Activated T-helper 17 cell treated with anti-CD3 and anti-CD28 coated beads, Interleukin-2, amount 50 U/mL, for 72 hours (primary cell): ENCODE data around the gene PLA1A. TPM values are rescaled to one million over a fixed set of nuclear protein-coding genes. Genes with fewer than 3 reads are reported as not detected.

Experiments used
- ATAC-seq: fragments of 150-1000 bp; cut with Tn5 transposase; replicated peaks from 2 replicates; pipeline ENCODE4 v1.10.0; 2021; ENCODE audit warnings: mild to moderate bottlenecking, moderate library complexity
- H3K27ac Mint-ChIP-seq: one replicate; pipeline ENCODE4 v1.8.0; 2022; ENCODE audit warnings: mixed read lengths
- H3K27me3 Mint-ChIP-seq: one replicate; pipeline ENCODE4 v1.8.0; 2022; ENCODE audit warnings: mixed read lengths
- H3K36me3 Mint-ChIP-seq: one replicate; pipeline ENCODE4 v1.8.0; 2022; ENCODE audit warnings: low read depth, mild to moderate bottlenecking, mixed read lengths
- H3K4me1 Mint-ChIP-seq: one replicate; pipeline ENCODE4 v1.8.0; 2022; ENCODE audit warnings: mixed read lengths
- H3K4me3 Mint-ChIP-seq: one replicate; pipeline ENCODE4 v1.8.0; 2022; ENCODE audit warnings: mild to moderate bottlenecking, mixed read lengths
- H3K9me3 Mint-ChIP-seq: one replicate; pipeline ENCODE4 v1.8.0; 2022; ENCODE audit warnings: mixed read lengths
- total RNA-seq, 2 donors: library from RNA; stranded (reverse); gene quantifications; one replicate each; pipeline ENCODE4 v1.2.3, GENCODE V29; 2022

Gene PLA1A
- total RNA-seq, 2 donors from 2014 or later, result 0.34 to 0.39 TPM

GRCh38 chr3:119609301-119609700 is 11.6 kb downstream of the PLA1A start:
- H3K27ac Mint-ChIP-seq, result no peak overlapping the region
- H3K4me1 Mint-ChIP-seq, result peaks cover 1% of the 10 kb centered on the region
- H3K36me3 Mint-ChIP-seq, result no peaks in the 10 kb centered on the region
- no peak for ATAC-seq
- H3K4me3 Mint-ChIP-seq, result no peak overlapping the region
- H3K9me3 Mint-ChIP-seq, result no peaks in the 10 kb centered on the region
- H3K27me3 Mint-ChIP-seq, result peaks cover 5% of the 10 kb centered on the region

DNA sequence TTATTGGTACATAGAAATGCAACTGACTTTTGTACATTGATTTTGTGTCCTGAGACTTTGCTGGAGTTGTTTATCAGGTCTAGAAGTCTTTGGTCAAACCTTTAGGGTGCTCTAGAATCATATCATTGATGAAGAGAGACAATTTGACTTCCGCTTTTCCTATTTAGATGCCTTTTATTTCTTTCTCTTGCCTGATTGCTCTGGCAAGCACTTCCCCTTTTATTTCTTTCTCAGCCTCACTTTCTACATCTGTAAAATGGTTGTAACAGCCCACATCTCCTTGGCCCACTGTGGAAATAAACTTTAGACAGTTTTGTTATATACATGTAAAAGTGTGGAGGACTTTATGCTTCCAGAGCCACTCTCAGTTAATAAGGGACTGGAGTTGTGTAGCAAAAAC is 14.0 kb downstream of the PLA1A start:
- Mint-ChIP-seq H3K4me3 (no peak overlapping the region), H3K27ac (no peak overlapping the region), H3K27me3 (peaks cover 5% of the 10 kb centered on the region), H3K4me1 (no peaks in the 10 kb centered on the region), H3K36me3 (no peaks in the 10 kb centered on the region), H3K9me3 (no peaks in the 10 kb centered on the region)
- ATAC-seq, result no peak

DNA sequence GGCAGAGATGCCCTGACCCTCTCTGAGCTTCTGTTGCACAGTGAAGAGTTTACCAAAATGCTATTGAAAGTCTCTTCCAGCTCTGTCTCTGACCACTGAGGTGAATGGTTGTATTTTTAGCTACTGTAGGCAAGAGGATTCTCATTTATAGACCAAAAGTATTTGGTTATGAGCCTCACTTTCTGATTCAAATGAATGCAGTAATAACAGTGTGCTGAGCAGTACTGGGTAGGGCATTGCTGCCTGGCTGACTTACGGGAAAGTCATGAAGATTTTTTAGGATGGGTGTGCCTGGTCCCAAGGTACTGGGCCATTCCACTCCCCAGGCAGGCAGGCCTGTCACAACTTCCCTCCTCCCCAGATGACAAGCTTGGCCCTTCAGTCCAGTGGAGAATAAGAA is 15.5 kb downstream of the PLA1A start:
- H3K27me3 Mint-ChIP-seq, result peaks cover 5% of the 10 kb centered on the region
- no peaks in the 10 kb centered on the region for H3K36me3 Mint-ChIP-seq
- no peak for ATAC-seq
- H3K4me3 Mint-ChIP-seq, result no peak overlapping the region
- H3K27ac Mint-ChIP-seq, result no peak overlapping the region
- no peaks in the 10 kb centered on the region for H3K9me3 Mint-ChIP-seq
- H3K4me1 Mint-ChIP-seq, result no peaks in the 10 kb centered on the region

DNA sequence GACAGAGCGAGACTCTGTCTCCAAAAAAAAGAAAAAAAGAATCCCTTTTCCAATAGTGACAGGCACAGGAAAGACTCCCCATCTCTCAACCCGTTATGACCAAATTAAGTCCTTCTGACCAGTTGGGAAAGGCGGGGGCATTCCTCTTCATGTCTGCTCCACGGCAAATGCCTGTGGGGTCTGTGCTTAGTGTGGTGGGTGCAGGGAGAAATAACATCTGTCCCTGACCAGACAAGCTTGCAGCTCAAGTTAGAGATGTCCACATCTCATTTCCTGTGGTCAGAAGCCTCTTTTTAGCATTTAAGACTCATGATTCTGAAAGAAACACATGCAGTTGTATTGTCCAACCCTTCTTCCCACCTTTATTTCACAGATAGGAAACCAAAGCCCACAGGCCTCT is 16.2 kb downstream of the PLA1A start:
- ATAC-seq, result no peak
- Mint-ChIP-seq H3K27ac (no peak overlapping the region), H3K4me3 (no peak overlapping the region), H3K36me3 (no peaks in the 10 kb centered on the region), H3K9me3 (no peaks in the 10 kb centered on the region), H3K27me3 (peaks cover 5% of the 10 kb centered on the region), H3K4me1 (no peaks in the 10 kb centered on the region)

DNA sequence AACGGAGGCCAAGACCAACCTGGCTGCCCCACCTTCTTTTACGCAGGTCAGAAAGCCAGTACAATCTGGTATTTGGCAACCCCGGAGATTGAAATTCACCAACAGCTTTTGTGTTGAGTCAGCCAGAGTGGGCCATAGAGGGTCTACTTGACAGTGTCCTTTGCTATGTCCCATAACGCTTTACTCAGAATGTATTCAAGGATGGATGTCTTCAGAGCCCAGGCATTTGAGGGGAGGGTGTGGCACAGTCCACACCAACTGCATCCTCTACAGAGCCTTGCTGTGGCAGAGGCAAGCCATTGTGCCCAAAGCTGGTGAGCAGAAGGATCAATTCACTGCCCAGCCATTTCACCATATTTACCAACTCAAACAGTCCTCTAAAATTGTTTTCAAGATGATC is 18.4 kb downstream of the PLA1A start:
- no peaks in the 10 kb centered on the region for H3K9me3 Mint-ChIP-seq
- no peaks in the 10 kb centered on the region for H3K36me3 Mint-ChIP-seq
- no peaks in the 10 kb centered on the region for H3K4me1 Mint-ChIP-seq
- no peak overlapping the region for H3K4me3 Mint-ChIP-seq
- no peak overlapping the region for H3K27ac Mint-ChIP-seq
- peaks cover 5% of the 10 kb centered on the region for H3K27me3 Mint-ChIP-seq
- no peak for ATAC-seq

DNA sequence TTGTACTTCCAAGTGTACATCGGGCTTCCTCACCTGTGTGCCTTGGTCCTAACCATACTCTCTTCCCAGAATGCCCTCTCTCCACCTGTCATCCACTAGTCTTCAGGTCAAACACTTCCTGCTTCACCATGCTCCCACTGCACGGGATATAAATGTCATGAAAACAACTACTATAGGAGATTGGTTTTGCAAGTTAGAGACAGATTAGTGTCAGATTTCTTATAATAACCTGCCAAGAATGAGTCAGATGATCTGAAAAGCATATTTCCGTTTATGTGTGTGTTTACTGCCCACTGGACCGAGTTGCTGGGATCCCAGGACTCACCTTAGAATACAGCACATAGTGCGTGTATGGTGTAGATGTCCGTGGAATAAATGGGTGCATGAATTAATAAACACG is 21.4 kb downstream of the PLA1A start:
- Mint-ChIP-seq H3K27me3 (no peaks in the 10 kb centered on the region), H3K9me3 (no peaks in the 10 kb centered on the region), H3K4me3 (no peak overlapping the region), H3K4me1 (no peaks in the 10 kb centered on the region), H3K36me3 (no peaks in the 10 kb centered on the region), H3K27ac (no peak overlapping the region)
- ATAC-seq, result no peak

DNA sequence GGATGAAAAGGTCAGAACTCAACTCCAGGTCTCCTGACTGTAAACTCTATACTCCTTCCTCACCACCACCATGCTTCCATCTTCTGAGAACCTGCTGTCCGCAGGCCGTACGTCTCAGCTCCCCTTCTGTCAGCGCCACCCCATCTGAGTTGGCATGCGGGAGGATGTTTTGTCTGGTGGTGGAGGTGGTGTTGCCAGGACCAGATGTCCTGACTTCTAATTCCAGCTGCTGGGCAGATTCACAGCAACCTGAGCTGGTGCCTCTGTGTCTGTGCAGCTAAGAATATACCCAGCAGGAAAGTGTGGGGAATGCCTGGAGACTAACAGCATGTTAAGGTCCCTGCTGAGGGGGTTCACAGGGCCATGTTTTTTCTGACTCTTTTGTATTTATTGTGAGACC is 23.2 kb downstream of the PLA1A start:
- H3K9me3 Mint-ChIP-seq, result no peaks in the 10 kb centered on the region
- no peak overlapping the region for H3K4me3 Mint-ChIP-seq
- H3K27ac Mint-ChIP-seq, result no peak overlapping the region
- no peaks in the 10 kb centered on the region for H3K27me3 Mint-ChIP-seq
- peaks cover 5% of the 10 kb centered on the region for H3K4me1 Mint-ChIP-seq
- ATAC-seq, result no peak
- no peaks in the 10 kb centered on the region for H3K36me3 Mint-ChIP-seq

GRCh38 chr3:119624002-119624720 is 26.5 kb downstream of the PLA1A start:
- no peak for ATAC-seq
- H3K27ac Mint-ChIP-seq, result no peak overlapping the region
- no peaks in the 10 kb centered on the region for H3K36me3 Mint-ChIP-seq
- no peaks in the 10 kb centered on the region for H3K9me3 Mint-ChIP-seq
- H3K4me3 Mint-ChIP-seq, result no peak overlapping the region
- H3K4me1 Mint-ChIP-seq, result peaks cover 32% of the 10 kb centered on the region
- no peaks in the 10 kb centered on the region for H3K27me3 Mint-ChIP-seq

DNA sequence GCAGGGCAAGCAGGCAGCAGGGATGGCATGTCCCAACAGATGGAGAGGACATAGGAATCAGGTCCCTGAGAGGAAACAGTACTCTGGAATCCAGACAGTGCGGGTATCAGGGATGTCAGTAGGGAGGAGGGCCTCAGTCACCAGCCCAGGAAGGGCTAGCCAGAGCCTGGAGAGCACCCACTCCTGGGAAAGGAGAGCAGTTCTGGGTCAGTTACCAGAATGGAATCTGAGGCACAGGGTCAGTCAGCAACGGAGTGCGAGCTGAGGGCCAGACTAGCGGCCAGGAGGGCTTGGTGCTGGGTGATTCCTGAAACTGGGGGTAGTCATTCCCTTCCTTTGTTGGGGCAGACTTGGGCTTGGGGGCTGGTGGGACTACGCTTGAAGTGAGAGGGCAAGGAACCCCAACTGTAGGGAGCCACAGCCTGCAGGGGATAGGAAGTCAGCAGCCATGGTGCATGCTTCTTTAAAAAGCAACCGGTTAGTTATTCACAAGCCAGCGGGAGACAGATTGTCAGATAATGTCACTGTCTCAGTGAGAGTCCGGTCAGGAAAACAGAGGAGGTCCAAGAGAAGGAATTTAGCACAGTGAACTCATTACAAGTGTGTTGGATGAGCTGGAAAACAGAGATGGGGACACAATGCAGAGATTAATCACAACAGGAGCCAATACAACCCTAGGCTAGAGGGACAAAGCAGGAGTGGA is 27.9 kb downstream of the PLA1A start:
- Mint-ChIP-seq H3K4me1 (peaks cover 33% of the 10 kb centered on the region), H3K27me3 (no peaks in the 10 kb centered on the region), H3K36me3 (no peaks in the 10 kb centered on the region), H3K9me3 (no peaks in the 10 kb centered on the region), H3K27ac (peak overlapping the region; percentile 59), H3K4me3 (peak overlapping the region; percentile 79)
- ATAC-seq, result no peak

DNA sequence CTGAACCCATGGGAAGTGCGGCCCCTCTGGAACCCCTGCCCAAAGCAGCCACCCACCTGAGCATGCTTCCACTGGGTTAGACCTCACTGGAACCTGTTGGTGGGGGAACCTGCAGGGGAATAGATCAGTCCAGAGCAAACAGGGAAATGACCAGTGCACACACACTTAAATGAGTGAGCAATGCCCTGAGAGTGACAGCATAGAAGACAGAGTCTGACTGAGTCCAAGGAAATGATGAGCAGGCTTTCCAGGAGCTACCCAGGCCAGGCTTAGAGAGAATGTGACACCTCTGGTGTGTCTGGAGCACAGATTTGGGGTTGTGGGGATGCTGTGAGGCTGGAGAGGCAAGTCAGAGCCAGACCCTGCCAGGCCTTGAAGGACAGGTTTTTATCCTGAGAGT is 28.5 kb downstream of the PLA1A start:
- peak overlapping the region; percentile 59 for H3K27ac Mint-ChIP-seq
- H3K4me3 Mint-ChIP-seq, result peak overlapping the region; percentile 79
- no peaks in the 10 kb centered on the region for H3K36me3 Mint-ChIP-seq
- peak; percentile 8 for ATAC-seq
- H3K4me1 Mint-ChIP-seq, result peaks cover 38% of the 10 kb centered on the region
- H3K9me3 Mint-ChIP-seq, result no peaks in the 10 kb centered on the region
- H3K27me3 Mint-ChIP-seq, result no peaks in the 10 kb centered on the region

DNA sequence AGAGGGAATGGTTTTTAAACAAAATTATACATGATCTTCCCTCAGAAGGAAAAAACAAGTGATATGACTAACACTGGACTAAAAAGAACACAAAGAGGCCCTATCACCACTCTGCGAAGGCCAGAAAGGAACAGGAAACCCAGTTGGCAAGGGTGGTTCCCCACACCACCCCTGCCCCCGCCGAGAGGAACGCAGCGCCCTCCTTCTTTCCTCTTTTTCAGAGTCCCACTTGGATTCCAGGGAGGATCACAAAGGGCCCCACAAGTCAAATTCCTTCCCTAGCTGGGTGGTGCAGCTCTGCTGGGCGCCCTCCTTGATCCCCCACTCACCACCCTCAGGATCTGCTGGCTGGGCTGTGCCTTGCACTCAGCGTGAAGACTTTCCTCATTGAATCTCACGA is 29.8 kb downstream of the PLA1A start:
- Mint-ChIP-seq H3K4me1 (peaks cover 38% of the 10 kb centered on the region), H3K36me3 (no peaks in the 10 kb centered on the region), H3K9me3 (no peaks in the 10 kb centered on the region), H3K27me3 (no peaks in the 10 kb centered on the region), H3K4me3 (peak overlapping the region; percentile 79), H3K27ac (peak overlapping the region; percentile 95)
- peak; percentile 53 for ATAC-seq

DNA sequence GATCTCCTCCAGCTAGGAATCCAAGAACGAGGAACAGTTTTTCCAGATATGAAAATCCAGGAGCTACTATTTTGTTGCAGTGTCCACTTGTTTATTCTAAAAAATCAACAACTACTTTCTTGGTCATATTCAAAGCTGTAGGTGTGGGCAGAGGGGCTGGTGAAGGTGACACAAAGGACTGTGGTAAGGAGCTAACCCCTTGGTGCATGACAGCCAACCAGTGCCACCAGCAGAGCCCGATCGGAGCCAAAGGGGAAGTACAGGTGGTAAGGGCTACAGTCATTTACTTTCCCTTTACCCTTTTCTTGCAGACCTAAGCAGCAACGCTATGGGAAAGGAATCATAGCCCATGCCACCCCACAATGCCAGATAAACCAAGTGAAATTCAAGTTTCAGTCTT is 30.7 kb downstream of the PLA1A start:
- H3K4me3 Mint-ChIP-seq, result peak overlapping the region; percentile 79
- no peaks in the 10 kb centered on the region for H3K36me3 Mint-ChIP-seq

DNA sequence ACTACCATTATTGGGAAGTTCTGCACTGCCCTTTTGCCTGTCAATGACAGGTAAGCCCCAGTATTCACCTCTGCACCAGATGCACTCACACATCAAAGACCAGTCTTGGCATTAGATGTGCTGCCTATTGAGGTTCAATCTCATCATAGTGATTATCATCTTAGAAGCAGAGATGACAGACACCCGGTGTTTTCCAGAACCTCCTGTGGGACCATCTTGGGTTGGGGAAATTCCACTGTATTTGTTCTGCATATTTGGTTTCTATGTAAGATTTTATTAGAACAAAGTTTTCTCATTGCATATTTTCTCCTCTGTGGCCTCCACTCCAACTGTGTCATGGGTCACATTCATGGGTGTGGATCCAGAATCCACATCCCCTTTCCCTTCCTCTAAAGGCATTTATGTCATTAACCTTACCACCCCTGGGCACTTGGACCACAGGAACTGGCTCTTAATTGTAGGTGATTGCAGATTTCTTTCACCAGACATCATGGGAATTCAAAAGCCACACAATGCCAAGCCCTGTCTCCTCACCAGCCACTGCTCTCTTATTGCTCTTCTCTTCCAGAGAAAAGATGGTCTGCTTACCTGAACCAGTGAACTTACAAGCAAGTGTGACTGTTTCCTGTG is 31.2 kb downstream of the PLA1A start:
- Mint-ChIP-seq H3K4me3 (peak overlapping the region; percentile 79), H3K9me3 (no peaks in the 10 kb centered on the region), H3K36me3 (no peaks in the 10 kb centered on the region), H3K27me3 (no peaks in the 10 kb centered on the region), H3K4me1 (peaks cover 38% of the 10 kb centered on the region), H3K27ac (peak overlapping the region; percentile 95)
- peak; percentile 43 for ATAC-seq

More for the DNA sequence above, 30.7 kb downstream of the PLA1A start:
- Mint-ChIP-seq H3K4me1 (peaks cover 38% of the 10 kb centered on the region), H3K27me3 (no peaks in the 10 kb centered on the region), H3K27ac (peak overlapping the region; percentile 95), H3K9me3 (no peaks in the 10 kb centered on the region)
- ATAC-seq, result peak; percentile 93

- H3K36me3 Mint-ChIP-seq, result no peaks in the 10 kb centered on the region
- H3K27ac Mint-ChIP-seq, result no peak overlapping the region
- no peaks in the 10 kb centered on the region for H3K9me3 Mint-ChIP-seq
- no peak overlapping the region for H3K4me3 Mint-ChIP-seq
- H3K4me1 Mint-ChIP-seq, result peaks cover 34% of the 10 kb centered on the region
- no peak for ATAC-seq
- no peaks in the 10 kb centered on the region for H3K27me3 Mint-ChIP-seq
Measured at GRCh38 chr3:119630128-119630879, 32.6 kb downstream of the PLA1A start.
